Ishikawa (cell line): ENCODE data around the gene UBE2R2.

Experiments used
- CEBPB ChIP-seq: IDR thresholded peaks from 2 replicates; pipeline ENCODE4 v1.6.1; 2012
- CREB1 ChIP-seq: IDR thresholded peaks from 2 replicates; pipeline ENCODE4 v1.6.1; 2012; ENCODE audit warnings: low read depth
- EGR1 ChIP-seq: IDR thresholded peaks from 2 replicates; pipeline ENCODE4 v1.6.1; 2012
- EP300 ChIP-seq: IDR thresholded peaks from 2 replicates; pipeline ENCODE4 v1.6.1; 2012; ENCODE audit warnings: borderline replicate concordance
- FOXM1 ChIP-seq: IDR thresholded peaks from 2 replicates; pipeline ENCODE4 v1.6.1; 2012; ENCODE audit warnings: low read depth, borderline replicate concordance
- NFIC ChIP-seq: IDR thresholded peaks from 2 replicates; pipeline ENCODE4 v1.6.1; 2012
- RAD21 ChIP-seq: IDR thresholded peaks from 2 replicates; pipeline ENCODE4 v1.6.1; 2012; ENCODE audit warnings: low read depth
- TAF1 ChIP-seq: IDR thresholded peaks from 2 replicates; pipeline ENCODE4 v1.6.1; 2012; ENCODE audit warnings: low read depth, mild to moderate bottlenecking
- TCF12 ChIP-seq: IDR thresholded peaks from 2 replicates; pipeline ENCODE4 v1.6.1; 2012; ENCODE audit warnings: low read depth
- TEAD4 ChIP-seq: IDR thresholded peaks from 2 replicates; pipeline ENCODE4 v1.6.1; 2012
- YY1 ChIP-seq: IDR thresholded peaks from 2 replicates; pipeline ENCODE4 v1.6.1; 2012; ENCODE audit warnings: low read depth
- ZBTB7A ChIP-seq: IDR thresholded peaks from 2 replicates; pipeline ENCODE4 v1.6.1; 2012; ENCODE audit warnings: low read depth
- TF ChIP-seq, protein P1 (sequence below): IDR thresholded peaks from 2 replicates; pipeline ENCODE4 v1.6.1; 2012
- TF ChIP-seq, protein P2 (sequence below): IDR thresholded peaks from 2 replicates; pipeline ENCODE4 v1.6.1; 2012; ENCODE audit warnings: low read depth, mild to moderate bottlenecking
- TF ChIP-seq, protein P3 (sequence below): IDR thresholded peaks from 2 replicates; pipeline ENCODE4 v1.6.1; 2012

Gene UBE2R2

GRCh38 chr9:33858423-33858822 is 41.5 kb downstream of the UBE2R2 start:
- TF ChIP-seq TCF12, result no peak
- TF ChIP-seq, protein P1, sequence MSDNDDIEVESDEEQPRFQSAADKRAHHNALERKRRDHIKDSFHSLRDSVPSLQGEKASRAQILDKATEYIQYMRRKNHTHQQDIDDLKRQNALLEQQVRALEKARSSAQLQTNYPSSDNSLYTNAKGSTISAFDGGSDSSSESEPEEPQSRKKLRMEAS, result no peak
- no peak for TF ChIP-seq EP300
- no peak for TF ChIP-seq NFIC
- TF ChIP-seq EGR1, result no peak
- TF ChIP-seq, protein P2, sequence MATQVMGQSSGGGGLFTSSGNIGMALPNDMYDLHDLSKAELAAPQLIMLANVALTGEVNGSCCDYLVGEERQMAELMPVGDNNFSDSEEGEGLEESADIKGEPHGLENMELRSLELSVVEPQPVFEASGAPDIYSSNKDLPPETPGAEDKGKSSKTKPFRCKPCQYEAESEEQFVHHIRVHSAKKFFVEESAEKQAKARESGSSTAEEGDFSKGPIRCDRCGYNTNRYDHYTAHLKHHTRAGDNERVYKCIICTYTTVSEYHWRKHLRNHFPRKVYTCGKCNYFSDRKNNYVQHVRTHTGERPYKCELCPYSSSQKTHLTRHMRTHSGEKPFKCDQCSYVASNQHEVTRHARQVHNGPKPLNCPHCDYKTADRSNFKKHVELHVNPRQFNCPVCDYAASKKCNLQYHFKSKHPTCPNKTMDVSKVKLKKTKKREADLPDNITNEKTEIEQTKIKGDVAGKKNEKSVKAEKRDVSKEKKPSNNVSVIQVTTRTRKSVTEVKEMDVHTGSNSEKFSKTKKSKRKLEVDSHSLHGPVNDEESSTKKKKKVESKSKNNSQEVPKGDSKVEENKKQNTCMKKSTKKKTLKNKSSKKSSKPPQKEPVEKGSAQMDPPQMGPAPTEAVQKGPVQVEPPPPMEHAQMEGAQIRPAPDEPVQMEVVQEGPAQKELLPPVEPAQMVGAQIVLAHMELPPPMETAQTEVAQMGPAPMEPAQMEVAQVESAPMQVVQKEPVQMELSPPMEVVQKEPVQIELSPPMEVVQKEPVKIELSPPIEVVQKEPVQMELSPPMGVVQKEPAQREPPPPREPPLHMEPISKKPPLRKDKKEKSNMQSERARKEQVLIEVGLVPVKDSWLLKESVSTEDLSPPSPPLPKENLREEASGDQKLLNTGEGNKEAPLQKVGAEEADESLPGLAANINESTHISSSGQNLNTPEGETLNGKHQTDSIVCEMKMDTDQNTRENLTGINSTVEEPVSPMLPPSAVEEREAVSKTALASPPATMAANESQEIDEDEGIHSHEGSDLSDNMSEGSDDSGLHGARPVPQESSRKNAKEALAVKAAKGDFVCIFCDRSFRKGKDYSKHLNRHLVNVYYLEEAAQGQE, result no peak

DNA sequence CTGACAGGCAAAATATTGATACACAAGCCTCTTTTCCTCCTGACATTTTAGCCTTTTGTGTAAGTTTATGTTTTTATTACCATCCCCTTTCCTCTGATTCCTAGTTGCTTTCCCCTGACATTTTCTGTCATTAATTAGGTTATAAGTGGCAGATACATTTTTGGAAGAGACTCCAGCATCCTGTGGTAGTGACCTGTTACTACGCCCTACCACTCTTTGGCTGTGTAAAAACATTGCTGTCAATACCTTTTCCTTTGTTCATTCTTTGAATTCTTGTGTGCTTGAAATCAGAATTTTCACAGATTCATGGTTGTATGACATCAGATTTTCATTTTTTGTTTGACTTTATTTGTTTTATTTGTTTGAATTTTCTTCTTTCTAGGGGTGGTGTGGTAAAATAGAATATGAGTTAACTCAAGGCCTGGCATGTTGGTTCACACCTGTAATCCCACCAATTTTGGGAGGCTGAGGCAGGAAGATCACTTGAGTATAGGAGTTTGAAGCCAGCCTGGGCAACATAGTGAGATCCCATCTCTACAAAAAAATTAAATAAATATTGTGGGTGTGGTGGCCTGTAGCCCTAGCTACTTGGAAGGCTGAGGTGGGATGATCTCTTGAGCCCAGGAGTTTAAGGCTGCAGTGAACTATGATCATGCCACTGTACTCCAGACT is 43.4 kb downstream of the UBE2R2 start:
- TF ChIP-seq FOXM1, result no peak
- no peak for TF ChIP-seq TEAD4
- TF ChIP-seq TCF12, result no peak
- no peak for TF ChIP-seq NFIC
- no peak for TF ChIP-seq ZBTB7A
- TF ChIP-seq CREB1, result no peak
- TF ChIP-seq CEBPB, result no peak
- TF ChIP-seq TAF1, result no peak
- TF ChIP-seq EGR1, result no peak
- TF ChIP-seq, protein P2, result no peak
- TF ChIP-seq, protein P1, result no peak
- TF ChIP-seq EP300, result no peak
- TF ChIP-seq YY1, result no peak
- no peak for TF ChIP-seq RAD21

- no peak for TF ChIP-seq EGR1
- no peak for TF ChIP-seq TCF12
- TF ChIP-seq, protein P3, sequence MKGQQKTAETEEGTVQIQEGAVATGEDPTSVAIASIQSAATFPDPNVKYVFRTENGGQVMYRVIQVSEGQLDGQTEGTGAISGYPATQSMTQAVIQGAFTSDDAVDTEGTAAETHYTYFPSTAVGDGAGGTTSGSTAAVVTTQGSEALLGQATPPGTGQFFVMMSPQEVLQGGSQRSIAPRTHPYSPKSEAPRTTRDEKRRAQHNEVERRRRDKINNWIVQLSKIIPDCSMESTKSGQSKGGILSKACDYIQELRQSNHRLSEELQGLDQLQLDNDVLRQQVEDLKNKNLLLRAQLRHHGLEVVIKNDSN, result no peak
- TF ChIP-seq, protein P2, result no peak
- TF ChIP-seq FOXM1, result no peak
- no peak for TF ChIP-seq TEAD4
- no peak for TF ChIP-seq TAF1
- TF ChIP-seq YY1, result no peak
- no peak for TF ChIP-seq RAD21
- no peak for TF ChIP-seq CREB1
- no peak for TF ChIP-seq CEBPB
- TF ChIP-seq NFIC, result no peak
- no peak for TF ChIP-seq ZBTB7A
- TF ChIP-seq, protein P1, result no peak
- no peak for TF ChIP-seq EP300
These were observed 45.0 kb downstream of the UBE2R2 start for GRCh38 chr9:33861917-33862453.

- TF ChIP-seq TEAD4 (no peak), TCF12 (no peak), NFIC (no peak), FOXM1 (no peak), TAF1 (no peak), ZBTB7A (no peak), CREB1 (no peak), CEBPB (no peak), EP300 (no peak), RAD21 (no peak), EGR1 (no peak), YY1 (no peak)
- TF ChIP-seq, protein P1, result no peak
- TF ChIP-seq, protein P3, result no peak
- TF ChIP-seq, protein P2, result no peak
These were observed 50.9 kb downstream of the UBE2R2 start for GRCh38 chr9:33867747-33868439.
